Fibroblast of peridontal ligament (primary cell): ENCODE results near the gene PCCA.
"Not testable (repeated sequence)": the region's sequence is repeated elsewhere in the genome, so short reads cannot be mapped to it uniquely, and the experiment has no call there.

Experiments
- DNase-seq: peaks from one replicate; pipeline ENCODE4 v3.0.0-alpha.2; 2010; ENCODE audit errors: extremely low read depth

Gene PCCA

DNA sequence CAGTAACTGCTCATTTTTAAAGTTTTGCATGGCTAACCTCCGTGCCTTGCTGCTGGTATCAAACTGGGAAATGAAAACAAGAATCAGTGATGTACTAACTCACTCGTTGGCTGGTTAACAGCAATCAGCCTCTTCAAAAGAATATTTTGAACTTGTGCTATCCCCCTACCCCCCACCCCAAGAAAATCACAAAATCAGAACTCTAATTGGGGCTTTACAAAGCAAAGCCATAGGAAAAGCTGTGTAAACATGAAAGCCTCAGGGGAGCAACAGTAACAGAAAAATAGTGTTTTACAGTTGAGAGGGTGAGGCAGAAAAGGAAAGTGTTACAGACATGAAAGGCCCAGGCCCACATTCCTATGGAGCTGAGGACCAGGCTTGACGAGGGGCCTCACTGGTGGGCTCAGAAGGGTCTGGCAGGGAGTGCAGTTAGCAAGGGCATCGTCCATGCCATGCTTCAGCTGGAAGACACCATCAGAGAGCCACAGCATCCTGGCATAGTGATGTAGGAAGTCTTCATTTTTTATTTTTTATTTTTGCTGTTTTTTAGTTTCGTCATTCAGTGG is 217.6 kb downstream of the PCCA start:
- no peak for DNase-seq

DNA sequence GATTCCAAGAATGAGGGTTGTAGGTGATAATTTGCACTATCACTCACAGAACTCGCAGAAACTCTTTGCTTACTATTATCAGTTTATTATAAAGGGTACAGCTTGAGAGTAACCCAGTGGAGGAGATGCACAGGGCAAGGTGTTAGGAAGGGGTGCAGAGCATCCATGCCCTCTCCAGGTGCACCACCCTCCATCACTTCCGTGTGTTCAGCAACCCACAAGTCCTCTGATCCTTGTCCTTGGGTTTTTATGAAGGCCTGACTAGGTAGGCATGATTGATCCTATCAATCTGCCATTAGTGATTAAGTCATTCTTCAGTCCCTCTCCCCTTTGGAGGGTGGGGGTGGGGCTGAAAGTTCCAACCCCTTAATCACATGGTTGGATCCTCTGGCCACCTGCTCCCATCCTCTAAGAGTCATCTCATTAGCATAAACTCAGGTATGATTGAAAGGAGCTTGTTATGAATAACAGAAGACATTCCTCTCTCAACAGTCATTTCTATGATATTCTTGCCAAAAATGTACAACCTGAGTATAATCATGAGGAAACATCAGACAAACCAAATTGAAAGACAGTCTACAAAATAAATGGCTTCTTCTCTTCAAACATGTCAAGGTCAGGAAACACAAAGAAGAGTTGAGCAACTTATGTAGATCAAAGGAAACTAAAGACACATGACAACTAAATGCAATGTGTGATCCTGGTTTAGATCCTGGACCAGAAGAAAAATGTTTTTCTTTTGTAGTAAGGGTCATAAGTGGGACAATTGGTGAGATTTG is 225.4 kb downstream of the PCCA start:
- no peak for DNase-seq

DNA sequence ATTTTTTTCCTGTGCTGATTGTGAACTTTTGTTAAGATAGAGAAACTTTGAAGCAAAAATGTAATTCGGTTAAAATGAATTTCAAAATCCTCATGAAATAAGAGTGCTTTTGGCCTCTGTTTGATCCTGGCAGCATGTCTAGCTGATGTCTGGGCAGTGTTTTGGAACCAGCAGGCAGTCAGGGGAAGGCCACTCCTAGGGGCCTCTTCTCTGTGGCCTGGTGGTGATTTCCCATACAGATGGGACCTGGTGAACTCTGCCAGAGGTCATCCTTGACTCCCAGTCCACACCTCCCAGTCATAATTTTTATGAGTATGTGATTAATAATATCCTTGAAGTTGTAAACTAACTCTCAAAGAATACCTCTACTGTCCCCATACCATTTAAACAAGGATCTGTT is 226.6 kb downstream of the PCCA start:
- DNase-seq: no peak

DNA sequence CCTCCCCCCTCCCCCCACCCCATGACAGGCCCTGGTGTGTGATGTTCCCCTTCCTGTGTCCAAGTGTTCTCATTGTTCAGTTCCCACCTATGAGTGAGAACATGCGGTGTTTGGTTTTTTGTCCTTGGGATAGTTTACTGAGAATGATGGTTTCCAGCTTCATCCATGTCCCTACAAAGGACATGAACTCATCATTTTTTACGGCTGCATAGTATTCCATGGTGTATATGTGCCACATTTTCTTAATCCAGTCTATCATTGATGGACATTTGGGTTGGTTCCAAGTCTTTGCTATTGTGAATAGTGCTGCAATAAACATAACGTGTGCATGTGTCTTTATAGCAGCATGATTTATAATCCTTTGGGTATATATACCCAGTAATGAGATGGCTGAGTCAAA is 229.6 kb downstream of the PCCA start:
- DNase-seq: not testable (repeated sequence)

DNA sequence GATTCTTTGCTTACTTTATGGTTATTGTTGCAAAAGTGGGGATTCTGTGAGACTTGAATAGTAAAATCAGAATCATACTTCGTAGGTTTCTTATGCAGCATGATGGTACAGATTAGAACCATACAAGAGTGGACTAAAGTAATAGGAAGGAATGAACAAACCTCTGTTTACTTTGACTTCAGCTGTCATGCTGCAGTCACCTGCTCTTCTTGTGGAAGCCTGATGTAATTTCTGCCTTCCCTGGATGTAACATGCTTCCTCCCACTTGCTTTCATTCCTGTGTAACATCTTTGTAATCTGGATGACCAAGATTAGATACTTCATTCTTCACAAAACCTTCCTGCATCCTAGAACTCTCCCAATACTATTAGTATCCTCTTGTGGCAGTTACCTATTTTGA is 235.0 kb downstream of the PCCA start:
- no peak for DNase-seq

DNA sequence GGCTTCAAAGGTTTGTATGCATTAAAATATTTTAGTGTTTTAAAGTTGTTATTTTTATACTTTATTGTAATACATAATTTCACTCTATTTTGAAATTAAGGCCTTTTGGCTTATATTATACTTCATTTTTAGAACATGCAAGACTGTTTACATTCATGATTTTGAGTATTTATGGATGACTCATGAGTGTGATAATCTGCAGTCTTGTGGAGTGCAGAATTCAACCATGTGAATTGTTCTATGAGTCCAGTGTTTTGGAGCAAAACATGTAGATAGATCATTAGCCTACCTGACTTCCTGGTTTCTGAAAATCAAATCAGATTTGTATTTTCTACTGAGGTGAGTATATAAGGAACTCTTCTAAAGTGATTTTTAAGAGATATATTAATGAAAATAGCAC is 241.8 kb downstream of the PCCA start:
- DNase-seq: peak; percentile 63

DNA sequence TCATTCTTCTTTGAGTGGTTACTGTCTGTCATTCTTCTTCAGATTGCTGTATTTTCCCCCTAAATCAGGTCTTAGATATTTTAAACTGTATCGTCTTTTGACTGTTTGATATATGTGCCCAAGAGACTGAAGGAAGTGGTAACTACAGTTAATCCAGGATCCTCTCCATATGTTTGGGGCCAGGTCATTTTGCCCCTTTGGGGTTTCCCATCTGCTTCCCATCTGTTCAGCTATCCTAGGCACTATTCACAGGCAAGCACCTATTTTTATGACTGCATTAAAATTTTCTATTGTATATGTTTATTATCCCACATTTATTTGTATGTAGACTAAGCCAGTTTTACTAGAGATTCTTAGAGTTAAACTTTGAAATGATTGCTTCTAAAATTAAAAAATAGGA is 244.2 kb downstream of the PCCA start:
- no peak for DNase-seq

DNA sequence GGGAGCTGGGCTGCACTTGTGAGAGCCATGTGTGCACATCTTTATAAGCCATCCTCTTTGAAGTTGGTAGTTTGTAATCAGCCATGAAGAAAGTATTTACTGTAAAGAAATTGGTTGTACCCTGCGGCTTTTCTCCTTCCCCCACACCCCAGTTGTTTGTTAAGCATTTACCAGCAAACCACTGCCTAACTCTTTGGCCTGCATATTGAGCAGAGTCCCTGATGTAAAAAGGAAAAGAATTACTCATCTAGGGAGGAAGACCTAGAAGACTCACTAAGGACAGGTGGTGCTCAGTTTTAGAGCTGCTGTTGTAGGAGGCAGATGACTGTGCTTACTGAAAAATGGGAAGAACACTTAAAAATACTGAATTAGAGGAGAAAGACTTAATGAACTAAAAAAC is 245.3 kb downstream of the PCCA start:
- DNase-seq: no peak

DNA sequence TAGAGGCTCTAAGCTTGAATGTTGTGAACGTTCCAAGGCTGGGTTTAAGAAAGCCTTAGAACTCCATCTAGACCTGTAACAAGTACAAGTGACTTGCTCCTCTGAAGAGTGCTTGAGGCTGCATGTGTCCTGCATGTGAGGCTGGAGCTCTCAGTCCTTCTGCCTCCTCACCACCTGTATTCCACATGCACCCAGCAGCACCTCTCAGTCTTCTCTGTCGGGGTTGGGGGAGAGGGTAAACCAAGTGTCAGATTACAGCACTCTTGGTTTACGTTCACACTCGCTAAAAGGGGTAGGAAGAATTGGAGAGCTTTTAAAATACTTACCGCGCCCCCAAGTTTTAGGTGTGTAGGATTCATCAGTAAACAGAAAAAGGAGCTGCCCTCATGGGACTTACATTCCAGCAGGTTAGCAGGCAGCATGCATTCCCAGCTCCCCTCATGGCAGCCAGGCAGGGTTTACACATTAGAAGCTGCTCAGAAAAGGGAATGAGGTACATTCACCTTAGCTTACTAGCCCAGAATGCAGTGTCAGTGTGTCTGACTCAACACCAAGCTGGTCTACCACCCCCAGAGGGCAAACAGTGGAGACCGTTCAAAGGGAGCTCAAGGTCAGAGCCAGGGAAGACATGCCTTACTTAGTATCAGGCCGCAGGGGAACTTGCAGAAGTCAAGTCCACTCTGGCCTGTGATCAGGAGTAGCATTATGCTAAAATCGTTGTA is 248.1 kb downstream of the PCCA start:
- DNase-seq: no peak

DNA sequence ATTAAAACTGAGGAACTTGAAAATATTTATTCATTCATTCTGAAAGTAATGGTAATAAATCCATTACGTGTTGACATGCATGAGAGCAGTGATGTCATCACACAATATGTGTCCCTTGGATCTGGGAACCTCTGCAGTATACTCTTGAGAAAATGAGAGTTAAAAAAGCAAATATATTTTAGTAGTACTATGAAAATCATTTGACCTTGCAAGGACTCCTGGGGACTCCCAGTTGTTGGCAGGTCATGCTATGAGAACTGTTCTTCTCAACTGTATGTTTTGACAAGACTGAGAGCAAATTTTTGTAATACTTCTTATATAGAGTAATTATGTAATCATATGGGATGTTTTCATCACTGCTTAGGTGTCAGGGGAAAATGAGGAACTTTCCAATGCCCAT is 249.4 kb downstream of the PCCA start:
- peak; percentile 15 for DNase-seq

DNA sequence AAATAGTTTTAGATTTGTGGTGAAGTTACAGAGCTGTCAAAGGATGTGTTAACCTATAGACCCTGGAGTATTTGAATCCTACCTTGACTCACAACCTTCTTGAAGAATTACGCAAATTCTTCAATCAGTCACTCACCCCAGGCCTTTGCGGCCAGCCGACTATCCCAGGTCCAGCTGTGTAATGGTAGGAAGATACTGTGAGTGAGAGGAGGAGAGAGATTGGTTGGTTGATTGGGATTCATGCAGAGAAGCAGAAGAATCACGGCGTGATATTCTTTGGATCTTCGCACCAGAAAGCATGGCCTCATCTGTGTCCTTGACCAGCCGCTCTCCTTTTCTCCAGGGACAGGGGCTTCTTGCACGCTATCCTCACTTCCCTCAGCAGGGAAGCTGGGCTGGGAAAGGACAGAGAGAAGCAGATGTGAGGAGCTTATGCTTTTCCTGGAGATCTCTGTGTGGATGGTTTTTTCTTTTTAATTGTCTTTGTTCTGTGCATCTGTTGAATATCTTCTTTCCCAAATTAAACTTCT is 250.6 kb downstream of the PCCA start:
- no peak for DNase-seq

DNA sequence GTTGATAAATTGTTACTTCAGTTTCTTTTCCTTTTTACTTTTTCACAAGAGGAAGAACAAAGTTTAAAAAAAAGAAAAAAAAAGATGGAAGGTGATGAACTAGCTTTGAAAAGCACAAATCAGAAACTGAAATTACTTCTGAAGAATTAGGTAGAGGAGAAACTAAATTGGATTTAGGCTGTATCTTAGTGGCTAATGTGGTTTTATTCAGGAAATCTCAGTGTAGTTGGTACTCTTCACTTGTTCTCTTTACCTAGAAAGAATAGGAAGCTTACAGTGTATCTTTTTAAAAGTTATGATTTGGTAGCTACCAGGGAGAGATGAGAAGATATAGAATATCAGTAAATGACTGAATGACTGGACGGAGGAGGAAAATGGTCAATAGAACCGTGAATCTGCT is 252.0 kb downstream of the PCCA start:
- no peak for DNase-seq

DNA sequence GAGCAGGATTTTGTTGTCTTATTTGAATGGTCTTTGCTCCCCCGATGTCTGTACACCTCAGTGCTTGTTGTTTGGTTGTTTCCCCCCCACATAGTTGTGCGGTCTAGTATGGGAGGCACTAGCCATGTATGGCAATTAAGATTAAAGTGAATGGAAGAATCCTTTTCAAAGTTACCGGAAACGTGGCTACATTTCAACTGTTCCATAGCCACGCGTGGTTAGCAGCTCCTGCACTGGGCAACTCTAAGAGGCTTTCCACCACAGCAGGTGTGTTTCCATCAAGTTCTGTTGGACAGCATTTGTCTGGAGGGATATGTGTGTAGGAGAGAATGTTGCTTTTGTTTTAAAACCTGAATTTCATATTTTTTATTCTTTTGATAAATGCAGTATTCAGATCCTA is 252.4 kb downstream of the PCCA start:
- no peak for DNase-seq

DNA sequence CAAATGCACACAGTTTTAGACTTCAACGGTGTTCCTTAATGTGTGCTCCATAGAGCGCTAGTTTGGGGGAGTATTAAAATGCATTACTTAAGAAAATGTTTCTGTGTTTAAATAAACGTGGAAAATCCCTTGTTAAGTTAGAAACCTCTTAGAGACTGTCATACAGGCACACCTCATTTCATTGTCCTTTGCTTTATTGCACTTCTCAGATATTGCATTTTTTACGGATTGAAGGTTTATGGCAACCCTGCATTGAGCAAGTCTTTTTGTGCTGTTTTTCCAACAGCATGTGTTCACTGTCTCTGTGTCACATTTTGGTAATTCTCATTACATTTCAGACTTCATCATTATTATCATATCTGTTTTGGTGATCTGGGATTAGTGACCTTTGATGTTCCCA is 255.7 kb downstream of the PCCA start:
- DNase-seq: no peak

DNA sequence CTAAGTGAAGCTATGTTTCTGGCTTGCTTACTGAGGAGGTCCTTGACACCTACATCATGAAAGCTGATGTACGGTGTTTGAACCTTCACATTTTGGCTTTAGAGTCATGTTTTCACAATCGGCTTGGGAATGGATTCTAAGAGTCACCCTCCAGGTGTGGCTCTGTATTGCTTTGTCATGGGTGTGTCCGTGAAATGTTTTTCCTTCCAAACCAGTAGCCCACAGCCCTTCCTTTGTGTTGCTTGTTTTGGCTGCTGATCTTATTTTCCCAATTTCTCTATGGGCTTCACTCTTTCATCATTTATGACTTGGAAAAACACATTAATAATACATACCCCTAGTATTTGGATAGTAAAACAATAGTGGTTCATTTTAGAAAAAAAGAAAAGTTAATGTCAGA is 259.1 kb downstream of the PCCA start:
- no peak for DNase-seq

DNA sequence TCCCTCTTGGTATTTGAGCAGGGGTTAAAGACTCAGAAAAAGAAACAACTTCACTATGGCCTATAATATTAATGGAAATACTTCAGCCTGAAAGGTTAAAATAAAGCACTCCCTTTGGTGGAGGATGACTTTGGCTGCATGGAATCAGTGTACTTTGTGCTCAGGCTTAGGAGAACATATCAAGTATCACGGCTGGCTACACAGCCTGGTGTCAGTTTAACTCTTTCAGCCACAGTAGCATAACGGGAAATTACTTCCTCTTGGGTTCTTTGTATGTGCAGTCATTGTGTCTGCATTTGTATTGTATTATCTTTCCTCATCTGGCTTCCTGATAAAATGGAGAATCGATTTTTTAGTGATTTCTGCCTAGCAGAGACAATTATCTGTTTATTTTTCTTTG is 260.7 kb downstream of the PCCA start:
- DNase-seq: no peak

DNA sequence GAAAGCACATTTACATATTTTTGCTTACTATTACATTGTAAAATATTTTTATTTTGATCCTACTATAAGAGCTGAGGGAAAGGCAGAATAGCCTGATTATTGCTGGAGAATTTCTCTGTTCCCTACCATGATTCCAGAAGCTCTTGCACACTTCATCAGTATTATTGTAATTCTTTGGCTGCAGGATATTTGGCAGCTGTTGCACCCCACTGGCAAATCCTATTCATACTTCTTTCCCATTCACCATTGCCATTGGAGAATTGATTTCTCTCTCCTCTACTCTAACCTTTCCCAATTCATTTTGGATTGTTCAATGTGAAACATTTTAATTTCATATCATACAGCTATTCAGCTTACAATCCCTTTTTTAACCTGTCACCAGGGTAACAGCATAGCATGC is 261.7 kb downstream of the PCCA start:
- DNase-seq: no peak

DNA sequence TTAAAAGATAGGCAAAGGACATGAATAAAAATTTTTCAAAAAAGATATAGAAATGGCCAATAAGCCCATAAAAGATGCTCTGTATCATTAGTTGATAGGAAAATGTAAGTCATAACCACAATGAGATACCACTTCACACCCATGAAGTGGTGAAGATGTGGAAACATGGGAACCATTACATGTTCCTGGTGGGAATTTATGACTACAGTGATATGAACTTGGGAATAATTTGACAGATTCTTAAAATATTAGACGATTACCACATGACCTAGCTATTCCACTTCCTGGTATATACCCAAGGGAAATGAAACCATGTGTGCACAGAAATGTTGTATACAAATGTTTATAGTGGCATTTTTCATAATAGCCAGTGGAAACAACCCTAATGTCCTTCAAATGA is 267.5 kb downstream of the PCCA start:
- no peak for DNase-seq

DNA sequence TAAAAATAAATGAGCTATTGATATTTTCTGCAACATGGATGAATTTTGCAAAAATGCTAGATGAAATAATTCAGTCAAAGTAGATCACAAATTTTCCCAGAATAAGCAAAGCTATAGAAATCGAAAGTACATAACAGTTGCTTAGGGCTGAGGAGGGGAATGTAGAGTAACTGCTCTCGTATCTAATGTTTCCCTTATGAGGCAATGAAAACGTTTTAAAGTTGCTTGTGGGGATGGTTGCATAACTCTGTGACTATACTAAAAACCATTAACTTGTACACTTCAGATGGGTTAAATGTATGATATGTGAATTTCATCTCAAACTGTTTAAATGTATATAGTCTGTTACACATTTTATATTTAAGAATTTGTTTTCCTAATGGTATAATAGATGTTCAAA is 268.0 kb downstream of the PCCA start:
- peak; percentile 42 for DNase-seq

DNA sequence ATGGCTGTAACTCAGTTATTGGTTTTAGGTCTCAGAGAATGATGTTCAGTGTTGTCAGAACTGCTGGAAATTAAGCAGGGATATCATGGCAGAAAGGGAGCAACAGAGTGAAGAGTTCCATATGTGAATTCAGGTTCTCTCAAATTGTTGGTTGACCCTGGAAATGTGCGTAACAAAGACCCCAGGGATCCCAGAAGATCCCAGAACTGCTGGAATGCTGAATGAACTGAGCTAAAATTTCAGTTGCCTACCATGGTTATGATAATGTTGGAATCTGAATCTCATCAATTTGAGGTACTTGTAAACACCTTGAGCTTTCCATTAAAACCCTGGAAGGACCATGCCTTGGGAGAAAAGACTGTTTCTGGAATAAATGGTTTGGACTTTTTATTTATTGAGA is 268.9 kb downstream of the PCCA start:
- no peak for DNase-seq

DNA sequence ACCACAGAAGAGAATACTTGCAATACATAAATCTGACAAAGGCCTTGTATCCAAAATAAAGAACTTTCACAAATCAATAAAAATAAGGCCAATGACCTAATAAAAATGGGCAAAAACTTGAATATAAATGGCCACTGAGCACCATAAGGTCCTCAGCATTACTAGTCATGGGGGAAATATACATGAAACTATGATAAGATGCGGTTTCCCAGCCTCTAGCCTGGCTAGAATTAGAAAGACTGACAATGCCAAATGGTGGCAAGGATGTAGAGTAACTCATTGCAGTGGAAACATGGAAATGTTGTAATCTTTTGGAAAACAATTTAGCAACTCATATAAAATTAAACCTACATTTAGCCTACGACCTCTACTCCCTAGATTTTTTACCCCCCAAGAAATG is 272.6 kb downstream of the PCCA start:
- peak; percentile 52 for DNase-seq

DNA sequence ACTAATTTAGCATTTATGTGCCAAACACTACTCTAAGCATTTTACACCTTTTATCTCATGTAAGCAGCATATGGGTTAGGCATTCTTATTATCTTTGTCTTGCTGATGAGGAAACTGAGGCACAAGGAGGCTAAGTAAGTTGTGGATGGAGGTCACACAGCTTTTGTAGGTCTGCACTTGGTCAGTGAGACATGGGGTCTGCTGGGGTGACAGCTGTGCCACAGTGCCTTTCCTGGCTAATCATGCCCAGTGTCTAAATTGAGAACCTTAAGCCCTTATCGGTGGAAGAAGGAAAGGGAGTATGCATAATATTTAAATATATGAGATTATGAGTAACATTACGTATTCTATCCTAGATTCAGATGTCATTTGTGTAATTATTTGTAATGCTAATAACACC is 273.5 kb downstream of the PCCA start:
- no peak for DNase-seq

DNA sequence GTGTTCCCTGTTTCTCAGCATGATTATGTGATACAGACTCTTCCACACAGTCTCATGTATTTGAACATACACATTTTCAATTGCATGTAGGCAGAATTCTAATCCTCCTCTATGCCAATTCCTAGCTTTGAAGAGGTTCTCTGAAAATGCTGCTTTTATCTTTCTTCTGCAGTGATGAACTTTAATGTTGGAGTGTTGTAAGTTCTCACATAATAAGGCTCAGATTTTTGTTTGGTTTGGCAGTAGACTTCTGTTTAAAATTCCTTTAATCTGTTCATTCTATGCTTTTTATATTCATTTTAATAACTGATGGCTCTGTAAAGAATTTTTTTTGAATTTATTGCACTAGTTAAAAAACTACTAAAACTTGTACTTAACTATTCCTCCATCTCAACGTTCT is 273.9 kb downstream of the PCCA start:
- DNase-seq: no peak
